NCI-H2081 treated with DMSO at 0.1 percent for 48 hours (cell line): ENCODE data around the gene THBS4.

Experiments used
- DNase-seq: peaks from one replicate; lab custom pipeline; 2025; lab: John Stamatoyannopoulos, UW

The THBS4 gene

GRCh38 chr5:80034962-80035821 is at the start of gene THBS4:
THBS4 (plus strand) TSS chr5:80035348; CDS start chr5:80035538, 190 bp downstream.
- DNase-seq: no peak

GRCh38 chr5:79986260-79986659 is 48.9 kb upstream of the THBS4 start:
- DNase-seq: no peak

- no peak for DNase-seq
These were observed 44.9 kb upstream of the THBS4 start for GRCh38 chr5:79990205-79990597.

GRCh38 chr5:79990598-79991507 is 44.3 kb upstream of the THBS4 start, which contains the start of gene MTX3:
MTX3 (minus strand) TSS chr5:79991262; CDS start chr5:79991238, 24 bp downstream.
- DNase-seq: peak; percentile 13

- no peak for DNase-seq
These were observed 42.1 kb upstream of the THBS4 start for GRCh38 chr5:79992891-79993657.

GRCh38 chr5:79999722-80000121 is 35.4 kb upstream of the THBS4 start:
- DNase-seq: no peak

- DNase-seq: no peak
These were observed 32.5 kb upstream of the THBS4 start for GRCh38 chr5:80002677-80003076.

GRCh38 chr5:80008995-80009765 is 26.0 kb upstream of the THBS4 start:
- DNase-seq: no peak

- no peak for DNase-seq
These were observed 24.3 kb upstream of the THBS4 start for GRCh38 chr5:80010754-80011392.

GRCh38 chr5:80025069-80025468 is 10.1 kb upstream of the THBS4 start:
- DNase-seq: no peak

GRCh38 chr5:80026841-80027240 is 8.3 kb upstream of the THBS4 start:
- no peak for DNase-seq

- no peak for DNase-seq
These were observed 4.0 kb upstream of the THBS4 start for GRCh38 chr5:80031109-80031508.

GRCh38 chr5:80033513-80033912 is 1.6 kb upstream of the THBS4 start:
- DNase-seq: no peak

- no peak for DNase-seq
These were observed 589 bp upstream of the THBS4 start for GRCh38 chr5:80034559-80034958.

- DNase-seq: no peak
These were observed 691 bp downstream of the THBS4 start for GRCh38 chr5:80035839-80036238.

GRCh38 chr5:80036615-80037014 is 1.5 kb downstream of the THBS4 start:
- no peak for DNase-seq

GRCh38 chr5:80037366-80037765 is 2.2 kb downstream of the THBS4 start:
- DNase-seq: no peak

- DNase-seq: no peak
These were observed 4.5 kb downstream of the THBS4 start for GRCh38 chr5:80039650-80040049.

- no peak for DNase-seq
These were observed 6.4 kb downstream of the THBS4 start for GRCh38 chr5:80041527-80041926.

- DNase-seq: no peak
These were observed 7.2 kb downstream of the THBS4 start for GRCh38 chr5:80042330-80042729.

- DNase-seq: no peak
These were observed 8.0 kb downstream of the THBS4 start for GRCh38 chr5:80043187-80043586.
